Omental fat pad (tissue), 4 donors: ENCODE data around the gene KLRF1. TPM values are rescaled to one million over a fixed set of nuclear protein-coding genes. Genes with fewer than 3 reads are reported as not detected.

ENCODE experiments used
- ATAC-seq: fragments of 150-250 bp; one replicate; pipeline ENCODE4 v1.9.1; 2016; ENCODE audit warnings: mild to moderate bottlenecking, moderate library complexity; ENCODE audit not compliant: low FRiP score
- DNase-seq: peaks from one replicate; pipeline ENCODE4 v3.0.0-alpha.2; 2019; ENCODE audit warnings: low spot score
- CTCF ChIP-seq, 3 donors: fragments of 450-650 bp; IDR thresholded peaks; one replicate each; pipeline ENCODE4 v1.5.1; 2016 to 2017; ENCODE audit warnings: antibody characterized with exemption in 3 of 3, mild to moderate bottlenecking in 3 of 3, moderate library complexity in 2 of 3
- total RNA-seq, 4 donors: library from RNA; depleted of rRNA; stranded (reverse); fragments of >200 nt; gene quantifications; one replicate each; pipeline ENCODE4 v1.1.0, GENCODE V29; 2016

Gene KLRF1
- total RNA-seq, 4 donors from 2014 or later = 0.46 TPM; not detected in 3

DNA sequence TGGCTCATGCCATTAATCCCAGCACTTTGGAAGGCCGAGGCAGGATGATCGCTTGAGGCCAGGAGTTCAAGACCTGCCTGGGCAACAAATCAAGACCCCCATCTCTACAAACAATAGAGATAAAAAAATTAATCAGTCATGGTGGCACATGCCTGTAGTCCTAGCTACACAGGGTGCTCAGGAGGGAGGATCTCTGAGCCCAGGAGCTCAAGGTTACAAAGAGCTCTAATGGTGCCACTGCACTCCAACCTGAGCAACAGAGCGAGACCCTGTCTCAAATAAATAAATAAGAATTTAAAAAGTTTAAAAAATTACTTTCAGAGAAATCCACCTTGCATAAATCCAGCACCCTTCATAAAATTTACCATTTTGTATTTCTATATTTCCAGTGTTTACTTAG is 2.2 kb downstream of the KLRF1 start:
- no peak for TF ChIP-seq CTCF (IDR thresholded peaks at IDR 0.05)
- DNase-seq (no peak), ATAC-seq (no peak)

DNA sequence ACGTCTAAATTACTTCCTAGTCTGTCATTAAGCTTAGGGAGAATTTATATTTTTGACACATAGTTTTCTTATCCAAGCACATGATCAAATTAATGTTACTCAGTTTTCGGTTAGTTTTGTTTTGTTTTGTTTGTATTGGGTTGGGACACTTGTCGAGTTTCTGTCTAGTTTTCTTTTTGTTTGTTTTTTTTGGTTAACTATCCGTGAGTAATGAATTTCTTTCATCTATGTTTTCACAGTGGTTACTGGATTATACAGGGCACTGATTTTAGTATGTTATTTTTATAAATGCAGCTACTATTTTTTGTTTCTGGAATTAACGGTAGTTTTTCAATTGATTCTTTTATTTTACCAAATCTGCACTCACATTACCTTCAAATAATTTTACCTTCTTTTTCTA is 2.7 kb downstream of the KLRF1 start:
- ATAC-seq (no peak), DNase-seq (no peak)
- no peak for TF ChIP-seq CTCF (IDR thresholded peaks at IDR 0.05)

- no peak for TF ChIP-seq CTCF (IDR thresholded peaks at IDR 0.05)
- ATAC-seq (no peak), DNase-seq (no peak)
These were observed 4.4 kb downstream of the KLRF1 start for GRCh38 chr12:9831720-9832119.

DNA sequence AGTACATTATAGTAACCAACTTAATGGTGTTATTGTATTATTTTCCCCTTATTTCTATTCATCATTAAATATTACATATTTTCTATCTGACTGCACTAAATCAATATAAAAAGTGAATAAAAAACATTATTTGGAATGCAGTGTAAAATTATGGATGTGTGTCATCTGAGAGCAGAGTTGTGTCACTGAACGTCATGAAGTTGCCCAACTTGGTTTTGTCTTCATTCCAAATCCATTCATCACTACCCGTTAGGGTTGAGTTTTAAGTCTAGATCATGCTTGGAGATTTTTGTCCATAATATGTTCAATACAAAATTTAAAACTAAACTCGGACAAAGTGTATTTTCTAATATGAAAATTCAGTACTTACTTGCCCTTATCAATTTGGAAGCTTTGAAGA is 16.1 kb downstream of the KLRF1 start:
- no peak for TF ChIP-seq CTCF (IDR thresholded peaks at IDR 0.05)
- ATAC-seq (no peak), DNase-seq (no peak)

GRCh38 chr12:9848899-9849298 is 21.6 kb downstream of the KLRF1 start:
- DNase-seq (no peak), ATAC-seq (no peak)
- no peak for TF ChIP-seq CTCF (IDR thresholded peaks at IDR 0.05)

GRCh38 chr12:9851050-9851449 is 23.8 kb downstream of the KLRF1 start:
- ATAC-seq (no peak), DNase-seq (no peak)
- no peak for TF ChIP-seq CTCF (IDR thresholded peaks at IDR 0.05)

DNA sequence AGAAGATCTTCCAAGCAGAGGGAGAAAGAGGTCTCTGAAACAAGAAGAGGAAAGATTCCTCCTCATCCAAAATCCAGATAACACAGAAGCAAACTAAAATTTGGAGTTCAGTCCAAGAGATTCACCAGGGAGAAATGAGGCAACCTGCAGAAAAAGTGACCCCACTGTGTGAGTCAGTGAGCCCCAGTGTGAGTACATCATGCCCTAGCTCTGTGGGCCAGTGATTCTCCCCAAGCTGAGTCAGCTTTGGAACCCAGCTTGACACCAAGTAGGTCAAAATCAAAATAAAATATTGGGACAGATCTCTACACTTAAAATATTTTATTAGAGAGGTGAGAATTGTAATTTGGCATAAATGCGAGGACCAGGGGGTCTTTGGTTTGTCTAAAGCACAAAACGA is 24.6 kb downstream of the KLRF1 start:
- TF ChIP-seq CTCF (IDR thresholded peaks at IDR 0.05) = no peak
- no peak for ATAC-seq
- DNase-seq = no peak
